ENCODE data around the gene AVPI1.
A peak's percentile ranks its signal among the peaks of the same experiment; 100 is the strongest.

Gene AVPI1, protein sequence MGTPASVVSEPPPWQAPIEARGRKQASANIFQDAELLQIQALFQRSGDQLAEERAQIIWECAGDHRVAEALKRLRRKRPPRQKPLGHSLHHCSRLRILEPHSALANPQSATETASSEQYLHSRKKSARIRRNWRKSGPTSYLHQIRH

DNA sequence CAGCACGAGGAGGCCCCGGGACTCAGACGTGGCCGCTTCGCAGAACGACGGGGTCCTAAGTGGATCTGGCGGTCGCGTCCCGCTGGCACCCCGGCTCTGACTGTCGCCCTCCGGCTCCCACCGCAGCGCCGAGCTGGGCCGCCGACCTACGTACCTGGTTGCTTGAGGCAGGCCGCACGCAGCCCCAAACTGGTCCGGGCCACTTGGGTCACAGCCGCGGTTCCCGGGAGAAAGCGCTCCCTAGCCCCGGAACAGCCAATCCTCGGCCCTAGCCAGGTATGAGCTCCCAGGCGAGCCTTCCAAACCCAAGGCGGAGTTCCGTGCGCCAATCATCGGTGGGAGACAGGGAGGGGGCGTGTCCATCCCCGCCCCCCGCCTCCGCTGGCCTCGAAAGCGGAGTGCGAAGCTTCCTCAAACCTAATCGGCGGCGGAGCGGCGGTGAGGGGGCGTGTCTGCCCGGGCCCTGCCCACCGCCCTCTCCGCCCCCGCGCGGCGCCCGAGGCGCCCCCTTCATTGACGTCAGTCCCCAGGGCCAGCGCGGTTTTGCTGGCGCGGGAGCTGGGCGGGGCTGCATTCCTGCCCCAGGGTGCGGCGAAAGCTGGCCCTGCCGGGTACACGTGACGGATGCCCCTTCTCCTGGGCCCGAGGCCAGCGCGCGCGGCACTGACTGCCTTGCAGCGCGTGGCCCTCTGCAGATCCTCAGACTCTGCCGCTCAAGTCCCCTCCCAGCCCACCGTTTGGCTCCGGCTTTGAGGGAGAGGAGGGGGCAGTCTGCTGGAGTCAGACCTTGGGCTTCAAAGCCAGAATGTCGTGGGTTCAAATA, at the start of gene AVPI1:
AVPI1 (minus strand) TSS at position 280 of the 823 bp plus-strand sequence. CDS start 7,336 bp downstream, outside the sequence.
- peak; percentile 94 for DNase-seq

GRCh38 chr10:97736403-97736901, 49.4 kb upstream of the AVPI1 start:
- no peak for DNase-seq

GRCh38 chr10:97734021-97734420, 47.0 kb upstream of the AVPI1 start:
- no peak for DNase-seq

DNA sequence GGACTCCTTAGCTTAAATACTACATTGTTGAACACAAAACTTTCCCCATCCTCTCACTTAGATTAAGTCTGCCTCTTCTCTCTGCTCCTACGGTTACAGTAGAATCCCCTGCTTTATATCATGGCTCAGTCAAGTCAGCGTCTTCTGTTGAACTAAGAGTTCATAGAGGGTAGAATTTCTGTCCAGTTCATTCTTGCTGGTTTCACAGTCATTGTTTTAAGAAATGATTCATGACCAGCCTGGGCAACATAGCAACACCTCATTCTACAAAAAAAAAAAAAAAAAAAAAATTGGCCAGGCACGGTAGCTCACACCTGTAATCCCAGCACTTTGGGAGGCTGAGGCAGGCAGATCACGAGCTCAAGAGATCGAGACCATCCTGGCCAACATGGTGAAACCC, 46.2 kb upstream of the AVPI1 start:
- DNase-seq, result no peak

GRCh38 chr10:97732052-97732359, 45.0 kb upstream of the AVPI1 start:
- no peak for DNase-seq

DNA sequence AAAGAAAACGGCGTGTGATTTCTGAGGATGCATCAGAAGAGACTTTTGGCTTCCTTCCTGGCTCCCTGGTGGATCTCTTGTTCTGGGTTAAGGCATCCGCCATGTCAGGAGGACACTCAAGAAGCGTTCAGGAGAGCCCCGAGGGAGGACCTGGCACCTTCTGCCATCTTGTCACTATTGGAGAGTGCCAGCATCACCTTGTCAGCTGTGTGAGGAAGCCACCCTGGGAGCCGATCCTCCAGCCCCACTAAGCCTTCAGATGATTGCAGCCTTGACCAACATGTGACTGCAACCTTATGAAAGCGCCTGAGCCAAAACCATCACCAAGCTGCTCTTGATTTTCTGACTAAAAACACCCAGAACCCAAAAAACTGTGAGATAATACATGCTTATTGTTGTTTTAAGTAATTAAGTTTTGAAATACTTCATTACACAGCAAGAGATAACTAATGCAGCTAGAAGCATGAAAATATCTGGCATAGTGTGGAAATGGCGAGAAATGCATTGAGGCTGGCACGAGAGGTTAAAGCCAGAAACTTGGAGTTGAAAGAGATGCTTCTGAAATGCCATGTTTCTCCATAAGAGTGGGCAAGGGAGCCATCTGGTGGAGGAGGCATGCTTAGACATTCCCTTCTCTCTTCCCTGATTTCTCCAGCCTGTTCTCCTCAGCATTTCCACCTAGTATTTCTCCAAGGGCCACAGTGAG, 44.5 kb upstream of the AVPI1 start:
- peak; percentile 59 for DNase-seq

- DNase-seq, result peak; percentile 78
Measured at GRCh38 chr10:97729014-97729413, 42.0 kb upstream of the AVPI1 start.

GRCh38 chr10:97726636-97727178, 39.7 kb upstream of the AVPI1 start:
- peak; percentile 13 for DNase-seq

GRCh38 chr10:97724341-97724941, 37.4 kb upstream of the AVPI1 start:
- DNase-seq, result peak; percentile 59

DNA sequence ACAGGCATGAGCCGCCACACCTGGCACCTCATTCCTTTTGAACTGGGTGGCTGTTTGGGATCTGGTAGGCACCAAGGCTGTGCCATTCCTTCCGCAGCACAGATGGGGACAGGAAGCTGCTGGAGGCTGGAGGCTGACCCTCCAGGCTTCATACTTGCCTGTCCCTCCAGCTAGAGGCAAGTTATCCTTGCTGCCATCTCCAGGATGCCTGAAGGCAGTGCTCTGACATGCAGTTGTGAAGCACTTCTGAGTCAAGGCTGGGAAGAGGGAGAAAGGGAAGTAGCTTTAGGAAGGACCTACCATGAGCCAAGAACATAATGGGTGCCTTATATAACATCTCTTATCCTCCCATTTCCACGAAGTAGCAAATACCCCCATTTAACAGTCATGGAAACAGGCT, 36.0 kb upstream of the AVPI1 start:
- no peak for DNase-seq

DNA sequence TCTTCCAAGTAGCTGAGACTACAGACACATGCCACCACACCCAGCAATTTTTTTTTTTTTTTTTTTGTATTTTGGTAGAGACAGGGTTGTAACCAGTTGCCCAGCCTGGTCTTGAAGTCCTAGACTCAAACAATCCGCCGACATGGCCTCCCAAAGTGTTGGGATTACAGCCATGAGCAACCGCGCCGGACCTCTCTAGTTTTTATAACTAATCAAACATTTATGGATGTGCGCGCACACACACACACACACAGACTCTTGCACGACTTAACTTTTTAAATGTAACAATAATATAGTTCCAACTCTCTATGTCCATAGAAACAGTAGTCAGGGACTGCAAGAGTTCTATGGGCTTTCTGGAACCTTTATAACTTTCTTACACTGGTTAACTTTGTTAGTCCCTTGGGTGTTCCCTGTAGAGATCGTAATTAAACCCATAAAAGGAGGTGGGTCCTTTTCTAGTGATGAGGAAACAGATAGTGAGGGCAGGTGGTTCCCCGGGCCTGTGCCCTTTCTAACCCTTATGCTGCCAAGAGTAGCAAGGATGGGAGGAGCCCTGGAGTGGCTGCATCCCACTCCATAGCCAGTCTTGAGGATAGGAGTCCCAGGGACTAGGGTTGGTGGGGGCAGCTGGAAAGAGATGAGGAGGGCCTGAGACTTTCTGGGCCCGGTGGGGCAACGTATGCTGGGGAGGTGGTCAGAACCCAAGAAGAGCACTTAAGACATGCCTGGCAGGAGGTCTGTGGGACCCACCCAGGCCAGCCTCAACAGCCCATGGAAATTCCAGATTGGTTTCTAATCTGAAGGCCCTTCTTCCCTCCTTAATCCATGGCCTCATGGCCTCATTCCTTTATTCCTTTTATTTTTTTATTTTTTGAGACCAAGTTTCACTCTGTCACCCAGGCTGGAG, 35.1 kb upstream of the AVPI1 start:
- no peak for DNase-seq

GRCh38 chr10:97719602-97720001, 32.6 kb upstream of the AVPI1 start:
- no peak for DNase-seq

- DNase-seq, result no peak
Measured at GRCh38 chr10:97718659-97719142, 31.7 kb upstream of the AVPI1 start.

- peak; percentile 29 for DNase-seq
Measured at GRCh38 chr10:97718178-97718577, 31.1 kb upstream of the AVPI1 start.

DNA sequence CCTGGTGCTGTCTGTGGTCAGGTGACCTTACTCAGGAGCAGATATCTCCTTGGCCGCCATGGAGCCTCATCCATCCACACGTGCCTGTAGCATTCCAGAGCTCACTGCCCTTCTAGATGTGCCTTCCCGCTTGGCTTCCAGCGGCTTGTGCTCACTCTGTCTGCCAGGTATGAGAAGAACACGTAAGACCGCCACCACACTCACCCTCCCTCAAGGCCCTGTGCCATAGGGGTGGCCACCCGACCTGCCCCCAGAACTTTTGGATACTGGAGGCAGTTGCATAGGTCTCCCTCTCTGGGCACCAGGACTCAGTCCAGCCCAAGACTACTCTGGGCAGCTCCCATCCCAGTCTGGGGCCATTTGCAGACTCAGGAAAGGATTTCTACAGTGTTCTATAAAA, 30.6 kb upstream of the AVPI1 start:
- DNase-seq, result no peak

- no peak for DNase-seq
Measured at GRCh38 chr10:97715259-97715874, 28.3 kb upstream of the AVPI1 start.

DNA sequence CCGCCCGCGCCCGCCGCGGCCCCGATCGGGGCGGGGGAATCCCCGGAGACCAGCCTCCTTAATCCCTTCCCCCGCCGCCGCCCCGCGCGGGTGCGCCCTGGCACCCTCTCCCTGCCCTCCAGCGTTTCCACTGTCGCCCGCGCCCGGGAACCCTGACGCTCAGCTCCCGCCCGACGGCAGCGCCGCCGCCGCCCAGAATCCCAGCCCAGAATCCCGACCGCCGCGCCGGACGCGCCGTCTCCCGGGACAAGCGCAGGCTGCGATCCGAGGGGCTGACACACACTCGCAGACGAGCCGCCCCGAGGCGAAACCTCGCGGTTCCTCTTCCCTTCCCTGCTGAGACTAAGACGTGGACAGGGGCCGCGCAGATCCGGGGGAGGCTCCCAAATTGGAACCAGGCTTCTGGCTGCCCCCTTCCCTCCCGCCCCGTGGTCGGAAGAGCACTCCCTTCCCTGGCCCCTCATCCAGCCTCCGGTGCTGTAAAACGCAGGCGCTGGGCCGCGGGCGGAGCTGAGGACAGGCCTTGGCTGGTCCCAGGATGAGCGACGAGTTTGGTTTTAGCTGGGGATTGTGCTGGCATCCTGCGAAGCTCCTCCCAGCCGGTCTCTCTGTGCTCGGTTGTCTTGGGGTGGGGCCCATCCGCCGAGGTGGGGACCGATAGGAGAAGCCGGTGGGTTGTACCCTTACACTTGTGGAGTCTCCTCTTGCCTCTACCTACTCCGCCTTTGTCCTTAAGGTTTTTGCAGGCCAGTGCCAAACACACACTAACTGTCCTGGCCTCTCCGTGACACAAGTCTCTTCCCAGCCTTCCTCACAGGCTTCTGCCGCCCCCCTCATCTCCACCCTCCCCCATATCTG, 27.6 kb upstream of the AVPI1 start:
- DNase-seq, result peak; percentile 77

- peak; percentile 57 for DNase-seq
Measured at GRCh38 chr10:97713826-97714400, 26.9 kb upstream of the AVPI1 start.

DNA sequence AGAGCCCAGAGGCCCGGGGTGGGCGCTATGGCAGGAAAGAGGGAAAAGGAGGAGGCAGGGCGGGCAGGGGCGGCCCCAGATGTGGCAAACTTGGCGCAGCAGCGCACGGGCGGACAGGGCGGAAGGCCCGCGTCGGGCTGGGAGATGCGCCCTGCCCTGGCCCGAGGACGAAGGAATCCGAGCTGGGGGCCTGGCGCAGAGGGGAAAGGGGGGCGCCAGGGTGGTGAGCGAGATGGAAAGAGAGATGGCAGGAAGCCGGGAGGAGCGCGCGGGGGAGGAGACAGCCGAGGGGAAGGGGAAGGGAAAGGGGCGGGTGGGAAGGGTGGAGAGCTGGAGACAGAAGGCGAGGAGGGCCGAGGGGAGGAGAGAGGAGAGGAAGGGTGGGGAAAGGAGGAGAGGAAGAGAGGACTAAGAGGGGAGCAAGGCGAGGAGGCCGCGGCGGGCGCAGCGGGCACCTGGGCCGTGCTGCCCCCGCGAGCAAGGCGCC, 26.3 kb upstream of the AVPI1 start, which contains the start of gene MARVELD1:
MARVELD1 (plus strand) TSS at position 392 of the 487 bp plus-strand sequence. CDS start 147 bp downstream, outside the sequence.
- DNase-seq, result peak; percentile 28

Measured in MV-4-11 (cell line).